B cell (primary cell): ENCODE results near the gene BUB1B. TPM values are rescaled to one million over a fixed set of nuclear protein-coding genes. Genes with fewer than 3 reads are reported as not detected.

Experiments
- ATAC-seq: fragments of 200-7000 bp; cut with Tn5 transposase; one replicate; pipeline ENCODE4 v1.10.0; 2021; ENCODE audit warnings: low read depth, mild to moderate bottlenecking, moderate number of reproducible peaks, moderate library complexity
- CTCF ChIA-PET: fragments of 350-600 bp; sonication (Branson Sonifier 250); formaldehyde crosslinking; loops from one replicate; lab custom pipeline; 2021; ENCODE audit warnings: antibody characterized with exemption, inconsistent platforms; lab: Charles Lee
- POLR2A ChIA-PET: fragments of 350-600 bp; sonication (Branson Sonifier 250); formaldehyde crosslinking; loops from one replicate; lab custom pipeline; 2021; ENCODE audit warnings: antibody characterized with exemption; lab: Charles Lee
- DNase-seq: peaks from one replicate; pipeline ENCODE4 v3.0.0; 2013
- H2AFZ ChIP-seq: 2 replicates; pipeline ENCODE4 v1.6.1; 2012; ENCODE audit warnings: mild to moderate bottlenecking, low read depth, low read length; ENCODE audit not compliant: insufficient read depth, poor library complexity, severe bottlenecking
- H3K27ac ChIP-seq, 2 donors: 1 replicate in 1 of 2; 2 replicates in 1 of 2; pipeline ENCODE4 v1.5.1; 2012 to 2013; ENCODE audit warnings: low read length in 2 of 2, mild to moderate bottlenecking in 2 of 2, moderate library complexity in 1 of 2
- H3K27me3 ChIP-seq, 4 experiments: fragments of 200-600 bp in 1 of 4; sonication (generic) in 1 of 4; replicated peaks in 1 of 4; 1 replicate in 2 of 4; 2 replicates in 2 of 4; pipeline versions ENCODE4 v1.6.1 to v1.7.0; 2013 to 2016; ENCODE audit warnings: low read length in 3 of 4, mild to moderate bottlenecking in 2 of 4, mixed read lengths in 1 of 4, moderate library complexity in 1 of 4; ENCODE audit not compliant: insufficient read depth in 4 of 4, control insufficient read depth in 3 of 4; ENCODE audit errors: control extremely low read depth in 1 of 4
- H3K36me3 ChIP-seq, 2 experiments: replicated peaks in 1 of 2; 1 replicate in 1 of 2; 2 replicates in 1 of 2; pipeline versions ENCODE4 v1.6.1 to v1.7.1; 2013; ENCODE audit warnings: low read length in 1 of 2; ENCODE audit not compliant: insufficient read depth in 2 of 2, control insufficient read depth in 1 of 2; ENCODE audit errors: control extremely low read depth in 1 of 2, extremely low read depth in 1 of 2
- H3K4me1 ChIP-seq, 2 donors: fragments of 200-600 bp in 1 of 2; sonication (generic) in 1 of 2; 1 replicate in 1 of 2; 2 replicates in 1 of 2; pipeline versions ENCODE4 v1.5.1 to v1.6.1; 2013 to 2017; ENCODE audit warnings: low read length in 2 of 2; ENCODE audit not compliant: control insufficient read depth in 2 of 2, insufficient read depth in 2 of 2
- H3K4me2 ChIP-seq: replicated peaks from 2 replicates; pipeline ENCODE3; 2012; ENCODE audit warnings: mild to moderate bottlenecking, low read depth, low read length; ENCODE audit not compliant: poor library complexity, severe bottlenecking
- H3K4me3 ChIP-seq, 5 experiments: fragments of 200-600 bp in 1 of 5; sonication (generic) in 1 of 5; 1 replicate in 3 of 5; 2 replicates in 2 of 5; pipeline versions ENCODE4 v1.5.1 to v1.7.0; 2011 to 2016; ENCODE audit warnings: low read length in 4 of 5, mild to moderate bottlenecking in 4 of 5, low read depth in 2 of 5, control low read depth in 1 of 5, moderate library complexity in 1 of 5; ENCODE audit not compliant: insufficient read depth in 1 of 5; ENCODE audit errors: control extremely low read depth in 1 of 5, extremely low read depth in 1 of 5
- H3K79me2 ChIP-seq: fragments of 200-600 bp; sonication (generic); one replicate; pipeline ENCODE4 v1.6.0; 2016; ENCODE audit warnings: low read length; ENCODE audit not compliant: control insufficient read depth, insufficient read depth
- H3K9ac ChIP-seq: fragments of 200-600 bp; sonication (generic); 2 replicates; pipeline ENCODE4 v1.6.1; 2017; ENCODE audit warnings: mild to moderate bottlenecking, low read length, moderate library complexity
- H3K9me3 ChIP-seq, 3 donors: one replicate each; pipeline versions ENCODE4 v1.6.1 to v1.7.1; 2013; ENCODE audit warnings: low read length in 2 of 3; ENCODE audit not compliant: control insufficient read depth in 2 of 3, insufficient read depth in 1 of 3; ENCODE audit errors: control extremely low read depth in 1 of 3
- H4K20me1 ChIP-seq: 2 replicates; pipeline ENCODE4 v1.6.0; 2012; ENCODE audit warnings: mild to moderate bottlenecking, low read length; ENCODE audit not compliant: insufficient read depth, control insufficient read depth, poor library complexity, severe bottlenecking
- H3K27ac Mint-ChIP-seq: one replicate; pipeline ENCODE4 v1.8.0; 2021; ENCODE audit warnings: mixed read lengths
- H3K27me3 Mint-ChIP-seq: one replicate; pipeline ENCODE4 v1.8.0; 2021; ENCODE audit warnings: mixed read lengths
- H3K4me1 Mint-ChIP-seq: one replicate; pipeline ENCODE4 v1.8.0; 2021; ENCODE audit warnings: mixed read lengths
- H3K4me3 Mint-ChIP-seq: one replicate; pipeline ENCODE4 v1.8.0; 2021; ENCODE audit warnings: mixed read lengths
- H3K9me3 Mint-ChIP-seq: one replicate; pipeline ENCODE4 v1.8.0; 2022; ENCODE audit warnings: mixed read lengths; ENCODE audit not compliant: insufficient read depth
- EZH2 ChIP-seq: IDR thresholded peaks from 2 replicates; pipeline ENCODE4 v1.6.1; 2012; ENCODE audit warnings: borderline replicate concordance, low read depth, mild to moderate bottlenecking, moderate library complexity, low read length; ENCODE audit not compliant: insufficient read depth, poor library complexity, severe bottlenecking
- WGBS: methylation state at CpG from one replicate; pipeline ENCODE4 v1.1.5; 2013; ENCODE audit warnings: missing lambda C conversion rate; ENCODE audit not compliant: insufficient coverage; 5-methylcytosine and 5-hydroxymethylcytosine counted together
- intact Hi-C: fragments of 100-400 bp; cut with micrococcal nuclease; formaldehyde crosslinking; loops from one replicate; pipeline ENCODE4 v1.10.0; 2022
- polyA plus RNA-seq: library from polyadenylated mRNA; depleted of rRNA; stranded (reverse); fragments of >200 nt; gene quantifications from 2 replicates; pipeline ENCODE4 v1.2.3, GENCODE V29; 2012
- total RNA-seq, 2 donors: library from RNA; stranded (reverse); fragments of 120-200 nt in 1 of 2; gene quantifications; 1 replicate in 1 of 2; 2 replicates in 1 of 2; pipeline versions ENCODE4 v1.2.3 to v1.2.4, GENCODE V29; 2013 to 2022
- TF ChIP-seq, protein P1 (sequence below): fragments of 200-600 bp; IDR thresholded peaks from one replicate; pipeline ENCODE4 v1.8.0; 2022; ENCODE audit warnings: antibody characterized with exemption, mild to moderate bottlenecking

BUB1B gene
- total and polyA plus RNA-seq, 2 donors (not counting 1 experiment from before 2014, with no cell fraction given), result 0.70 to 4.4 TPM

DNA sequence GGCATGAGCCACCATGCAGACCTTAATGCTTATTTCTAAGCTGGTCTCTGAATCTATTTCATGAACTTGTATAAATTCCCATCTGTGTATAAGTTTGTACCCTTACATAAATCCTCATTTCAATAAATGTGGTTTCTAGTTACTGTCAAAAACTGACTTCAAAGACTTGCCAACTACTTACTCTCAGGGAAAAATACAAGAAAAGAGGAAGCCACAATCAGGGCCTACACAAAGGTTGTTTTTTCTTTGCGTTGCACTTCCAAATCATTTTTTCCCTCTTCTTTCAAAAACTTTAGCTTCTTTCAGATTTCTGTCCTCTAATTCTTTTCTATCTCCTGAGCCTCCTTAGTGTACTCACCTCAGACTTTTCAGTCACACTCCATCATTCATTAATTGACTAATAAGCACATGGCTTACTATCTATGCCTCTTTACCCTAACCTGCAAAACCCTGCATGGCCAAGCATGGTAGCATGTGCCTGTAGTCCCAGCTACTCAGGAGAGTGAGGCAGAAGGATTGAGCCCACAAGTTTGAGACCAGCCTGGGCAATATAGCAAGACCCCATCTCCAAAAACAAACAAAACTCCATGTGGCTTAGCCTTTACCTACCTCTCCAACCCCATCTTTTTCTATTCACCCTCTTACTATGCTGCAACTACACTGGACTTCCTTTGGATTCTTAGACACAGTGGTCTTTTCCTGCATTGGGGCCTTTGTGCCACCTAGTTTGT is 37.7 kb downstream of the BUB1B start:
- CTCF ChIA-PET, result interaction anchor here (1.1 to 1.3 kb wide), 2 partner anchors 19 to 77 kb away, joined by 3 to 4 read pairs; no protein-coding TSS in a partner anchor
- H3K27ac ChIP-seq, result no peak overlapping the region
- DNase-seq (no peak), ATAC-seq (no peak)
- no peaks in the 10 kb centered on the region for H3K4me1 ChIP-seq
- H3K4me3 Mint-ChIP-seq, result no peak overlapping the region
- H4K20me1 ChIP-seq, result no peaks in the 10 kb centered on the region
- TF ChIP-seq, protein P1, sequence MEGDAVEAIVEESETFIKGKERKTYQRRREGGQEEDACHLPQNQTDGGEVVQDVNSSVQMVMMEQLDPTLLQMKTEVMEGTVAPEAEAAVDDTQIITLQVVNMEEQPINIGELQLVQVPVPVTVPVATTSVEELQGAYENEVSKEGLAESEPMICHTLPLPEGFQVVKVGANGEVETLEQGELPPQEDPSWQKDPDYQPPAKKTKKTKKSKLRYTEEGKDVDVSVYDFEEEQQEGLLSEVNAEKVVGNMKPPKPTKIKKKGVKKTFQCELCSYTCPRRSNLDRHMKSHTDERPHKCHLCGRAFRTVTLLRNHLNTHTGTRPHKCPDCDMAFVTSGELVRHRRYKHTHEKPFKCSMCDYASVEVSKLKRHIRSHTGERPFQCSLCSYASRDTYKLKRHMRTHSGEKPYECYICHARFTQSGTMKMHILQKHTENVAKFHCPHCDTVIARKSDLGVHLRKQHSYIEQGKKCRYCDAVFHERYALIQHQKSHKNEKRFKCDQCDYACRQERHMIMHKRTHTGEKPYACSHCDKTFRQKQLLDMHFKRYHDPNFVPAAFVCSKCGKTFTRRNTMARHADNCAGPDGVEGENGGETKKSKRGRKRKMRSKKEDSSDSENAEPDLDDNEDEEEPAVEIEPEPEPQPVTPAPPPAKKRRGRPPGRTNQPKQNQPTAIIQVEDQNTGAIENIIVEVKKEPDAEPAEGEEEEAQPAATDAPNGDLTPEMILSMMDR, result no peak
- no peak for TF ChIP-seq EZH2
- H3K4me3 ChIP-seq, result no peak overlapping the region
- H3K79me2 ChIP-seq, result no peaks in the 10 kb centered on the region
- H3K27me3 Mint-ChIP-seq, result no peaks in the 10 kb centered on the region
- no peaks in the 10 kb centered on the region for H3K27me3 ChIP-seq
- POLR2A ChIA-PET, result no interaction called here
- H3K27ac Mint-ChIP-seq, result no peak overlapping the region
- H3K9ac ChIP-seq, result no peak overlapping the region
- H3K4me2 ChIP-seq, result no peak overlapping the region
- no peak overlapping the region for H2AFZ ChIP-seq
- intact Hi-C loops, result no loop called here
- WGBS, result no CpG with 5 or more reads among the region's 1 CpG
- H3K4me1 Mint-ChIP-seq, result peaks cover 10% of the 10 kb centered on the region
- no peaks in the 10 kb centered on the region for H3K36me3 ChIP-seq
- no peaks in the 10 kb centered on the region for H3K9me3 Mint-ChIP-seq
- H3K9me3 ChIP-seq, result no peaks in the 10 kb centered on the region

DNA sequence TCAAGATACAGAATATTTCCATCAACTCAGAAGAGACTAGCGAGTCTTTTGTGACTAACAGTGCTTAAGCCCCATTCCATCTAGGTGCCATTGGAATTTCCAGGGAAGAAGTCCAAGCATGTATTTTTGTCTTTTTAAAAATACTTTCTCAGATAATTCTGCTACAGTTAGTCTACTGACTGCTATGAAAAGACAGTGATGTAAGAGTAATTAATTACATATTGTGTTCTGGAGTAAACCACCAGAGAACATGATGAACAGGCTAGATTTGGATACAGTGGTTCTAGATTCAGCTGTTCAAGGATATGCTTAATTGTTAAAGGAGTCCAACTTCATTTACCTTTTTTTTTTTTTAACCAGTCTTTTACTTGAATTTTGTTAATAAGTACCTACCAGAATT is 43.2 kb downstream of the BUB1B start:
- ChIA-PET POLR2A (interaction anchor here (0.7 kb wide), 1 partner anchor 97 kb away, joined by 4 read pairs; no protein-coding TSS in a partner anchor), CTCF (interaction anchor here (0.7 to 2.9 kb wide), 6 partner anchors 13 to 284 kb away, joined by 3 to 9 read pairs (median 4); partner anchors contain the start of gene GPR176)
- no peaks in the 10 kb centered on the region for H4K20me1 ChIP-seq
- no peaks in the 10 kb centered on the region for H3K9me3 ChIP-seq
- H3K4me3 ChIP-seq, result no peak overlapping the region
- H3K4me1 ChIP-seq, result no peaks in the 10 kb centered on the region
- DNase-seq (no peak), ATAC-seq (no peak)
- no peak overlapping the region for H2AFZ ChIP-seq
- H3K4me2 ChIP-seq, result no peak overlapping the region
- no peak overlapping the region for H3K27ac ChIP-seq
- no peak overlapping the region for H3K9ac ChIP-seq
- no peaks in the 10 kb centered on the region for H3K36me3 ChIP-seq
- H3K27me3 ChIP-seq, result no peaks in the 10 kb centered on the region
- Mint-ChIP-seq H3K27ac (no peak overlapping the region), H3K9me3 (no peaks in the 10 kb centered on the region), H3K4me1 (no peaks in the 10 kb centered on the region), H3K4me3 (no peak overlapping the region), H3K27me3 (no peaks in the 10 kb centered on the region)
- TF ChIP-seq, protein P1, result no peak
- TF ChIP-seq EZH2, result no peak
- WGBS, result no CpG with 5 or more reads among the region's 1 CpG
- H3K79me2 ChIP-seq, result no peaks in the 10 kb centered on the region
- intact Hi-C loops, result no loop called here
